KMS-11 (cell line): Measurements from ENCODE around the gene BZW2.

ENCODE experiments used
- H2AFZ ChIP-seq: fragments of 200-600 bp; sonication (generic); 2 replicates; pipeline ENCODE4 v1.6.1; 2016; ENCODE audit warnings: antibody characterized with exemption, mixed run types, low read depth
- H3K27ac ChIP-seq: fragments of 200-600 bp; sonication (generic); 2 replicates; pipeline ENCODE4 v1.6.1; 2016; ENCODE audit warnings: mild to moderate bottlenecking, mixed run types
- H3K27me3 ChIP-seq: fragments of 200-600 bp; sonication (generic); 2 replicates; pipeline ENCODE4 v1.6.1; 2017; ENCODE audit warnings: mild to moderate bottlenecking, low read depth, mixed run types, moderate library complexity; ENCODE audit not compliant: insufficient read depth
- H3K36me3 ChIP-seq: fragments of 200-600 bp; sonication (generic); 2 replicates; pipeline ENCODE4 v1.6.1; 2017; ENCODE audit warnings: mild to moderate bottlenecking, mixed run types; ENCODE audit not compliant: insufficient read depth
- H3K4me1 ChIP-seq: fragments of 200-600 bp; sonication (generic); 2 replicates; pipeline ENCODE4 v1.6.1; 2016; ENCODE audit warnings: mild to moderate bottlenecking, low read depth, mixed run types; ENCODE audit not compliant: poor library complexity, severe bottlenecking
- H3K4me2 ChIP-seq: fragments of 200-600 bp; sonication (generic); 2 replicates; pipeline ENCODE4 v1.7.0; 2016; ENCODE audit warnings: mild to moderate bottlenecking, mixed run types
- H3K4me3 ChIP-seq: fragments of 200-600 bp; sonication (generic); IDR thresholded peaks from 2 replicates; pipeline ENCODE4 v1.6.1; 2017; ENCODE audit warnings: low read depth, low read length, mixed read lengths; ENCODE audit not compliant: insufficient read depth
- H3K79me2 ChIP-seq: fragments of 200-600 bp; sonication (generic); 2 replicates; pipeline ENCODE4 v1.6.1; 2016; ENCODE audit warnings: low read depth, mixed run types; ENCODE audit not compliant: insufficient read depth
- H3K9ac ChIP-seq: fragments of 200-600 bp; sonication (generic); 2 replicates; pipeline ENCODE4 v1.6.1; 2016; ENCODE audit warnings: mild to moderate bottlenecking, mixed run types
- H4K20me1 ChIP-seq: fragments of 200-600 bp; sonication (generic); 2 replicates; pipeline ENCODE4 v1.6.1; 2016; ENCODE audit warnings: mild to moderate bottlenecking, mixed run types; ENCODE audit not compliant: insufficient read depth
- CTCF ChIP-seq: fragments of 200-600 bp; sonication (generic); conservative IDR thresholded peaks from 2 replicates; pipeline ENCODE4 v1.6.1; 2017; ENCODE audit warnings: low read depth, mild to moderate bottlenecking, antibody characterized with exemption, low read length, moderate library complexity, mixed read lengths

The BZW2 gene

DNA sequence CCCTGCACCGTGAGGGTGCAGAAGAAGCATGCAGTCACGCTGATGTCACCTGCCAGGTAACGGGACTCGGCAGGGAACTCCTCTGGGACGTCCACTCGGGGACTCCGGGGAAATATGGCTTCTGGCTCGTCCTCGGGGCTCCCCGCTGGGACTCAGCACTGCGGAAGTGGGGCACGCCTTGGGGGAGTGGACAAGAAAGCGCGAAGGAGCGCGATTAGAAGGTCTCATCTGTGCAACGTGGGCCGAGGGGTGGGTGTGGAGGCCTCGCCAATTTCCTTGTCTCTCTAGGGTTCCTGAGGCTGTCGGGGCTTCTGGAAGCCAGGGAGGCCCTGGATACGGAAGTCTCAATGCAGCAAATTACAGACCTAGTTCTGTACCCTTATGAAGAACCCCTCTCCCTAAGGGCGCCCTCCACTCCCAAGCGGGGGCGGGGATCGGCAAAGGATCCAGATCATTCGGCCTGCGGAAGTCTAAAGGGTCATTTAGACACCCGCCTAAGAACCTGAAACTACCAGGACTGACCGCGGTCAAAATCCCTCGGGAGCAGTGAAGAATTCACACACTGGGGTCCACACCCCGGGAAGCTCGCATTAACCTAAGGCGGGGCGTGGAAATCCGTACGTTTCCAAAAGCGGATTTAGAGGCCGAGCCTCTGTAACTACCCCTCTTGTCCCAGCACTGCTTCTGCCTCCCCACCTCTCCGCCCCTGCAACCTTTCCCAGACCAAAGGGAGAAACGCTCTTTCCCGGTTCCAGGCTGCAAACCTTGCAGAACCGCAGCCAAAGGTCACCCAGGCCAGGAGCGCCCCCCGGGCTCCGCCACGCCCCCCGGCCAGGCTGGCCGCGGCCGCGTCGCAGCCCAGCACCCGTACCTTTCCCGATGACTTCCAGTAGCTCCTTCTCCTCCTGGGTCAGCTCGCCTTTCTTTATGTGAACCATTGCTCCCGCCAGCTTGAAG is 1.1 kb upstream of the BZW2 start:
- peak overlapping the region; percentile 16 for H3K4me2 ChIP-seq
- peaks cover 25% of the 10 kb centered on the region for H4K20me1 ChIP-seq
- H3K4me1 ChIP-seq = peaks cover 31% of the 10 kb centered on the region
- H2AFZ ChIP-seq = peak overlapping the region; percentile 91
- no peak for TF ChIP-seq CTCF
- peak overlapping the region; percentile 95 for H3K9ac ChIP-seq
- H3K27ac ChIP-seq = peak overlapping the region; percentile 87
- peaks cover 35% of the 10 kb centered on the region for H3K79me2 ChIP-seq
- no peaks in the 10 kb centered on the region for H3K36me3 ChIP-seq
- H3K27me3 ChIP-seq = no peaks in the 10 kb centered on the region
- H3K4me3 ChIP-seq = no peak overlapping the region

DNA sequence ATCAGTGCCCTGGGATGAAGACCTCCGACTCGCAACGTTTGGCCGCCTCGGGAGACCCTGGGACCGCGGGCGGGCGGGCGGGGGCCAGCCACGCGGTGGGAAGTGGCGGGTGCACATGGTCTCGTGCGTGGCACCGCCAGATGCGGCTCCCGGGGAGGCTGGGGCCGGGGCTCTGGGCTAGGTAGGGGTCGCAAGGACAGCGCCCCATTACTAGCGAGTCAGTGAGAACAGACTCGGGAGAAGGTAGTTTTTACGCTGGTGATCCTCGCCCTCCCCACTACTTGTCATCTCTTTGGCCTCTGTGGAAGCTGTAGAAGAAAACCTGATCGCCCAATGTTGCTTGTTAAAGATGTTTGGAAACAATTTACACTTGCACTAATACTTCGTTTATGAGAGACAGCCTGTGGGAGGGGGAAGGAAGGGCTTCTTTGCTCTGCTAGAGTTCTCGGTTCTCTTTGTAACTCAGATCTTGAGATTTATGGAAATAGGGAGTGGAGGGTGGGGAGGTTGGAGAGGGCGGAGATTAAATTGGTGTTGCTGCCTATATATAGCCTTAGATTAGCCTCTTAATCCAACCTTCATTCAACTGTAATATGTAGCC is 591 bp downstream of the BZW2 start:
- H3K27ac ChIP-seq = peak overlapping the region; percentile 87

GRCh38 chr7:16647435-16647960 is 1.5 kb downstream of the BZW2 start:
- Histone ChIP-seq H3K4me2 (peak overlapping the region; percentile 39), H2AFZ (no peak overlapping the region), H3K27ac (no peak overlapping the region), H3K9ac (peak overlapping the region; percentile 95; the same call in 1 of the 2 replicates), H3K4me3 (no peak overlapping the region), H3K4me1 (peaks cover 45% of the 10 kb centered on the region), H3K27me3 (no peaks in the 10 kb centered on the region), H3K79me2 (peaks cover 61% of the 10 kb centered on the region), H4K20me1 (peaks cover 48% of the 10 kb centered on the region), H3K36me3 (no peaks in the 10 kb centered on the region)
- no peak for TF ChIP-seq CTCF

More for the DNA sequence above, 591 bp downstream of the BZW2 start:
- peak overlapping the region; percentile 91 for H2AFZ ChIP-seq
- H3K79me2 ChIP-seq = peaks cover 51% of the 10 kb centered on the region
- H3K4me3 ChIP-seq = no peak overlapping the region
- H3K36me3 ChIP-seq = no peaks in the 10 kb centered on the region
- H4K20me1 ChIP-seq = peaks cover 41% of the 10 kb centered on the region
- H3K9ac ChIP-seq = peak overlapping the region; percentile 95
- no peak for TF ChIP-seq CTCF
- H3K27me3 ChIP-seq = no peaks in the 10 kb centered on the region
- H3K4me1 ChIP-seq = peaks cover 45% of the 10 kb centered on the region
- H3K4me2 ChIP-seq = peak overlapping the region; percentile 39

DNA sequence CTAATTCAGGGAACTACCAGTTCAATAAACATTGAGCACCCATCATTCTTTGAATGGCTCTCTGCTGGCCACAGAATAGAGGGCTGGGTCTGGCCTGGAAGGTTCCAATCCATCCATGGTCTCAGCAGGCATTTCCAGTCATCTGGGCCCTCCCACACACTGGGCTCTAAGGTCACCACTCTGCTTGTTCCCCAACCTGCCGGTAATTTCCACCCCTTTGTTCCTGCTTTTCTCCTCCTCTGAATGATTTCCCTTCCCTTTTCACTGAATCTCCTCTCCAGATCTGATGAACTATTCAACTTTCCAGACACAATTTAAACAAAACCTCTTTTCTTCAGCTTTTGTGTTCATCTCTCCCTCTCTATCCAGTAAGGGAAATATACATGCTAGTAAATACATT is 2.6 kb downstream of the BZW2 start:
- H3K36me3 ChIP-seq = no peaks in the 10 kb centered on the region
- H3K79me2 ChIP-seq = peaks cover 71% of the 10 kb centered on the region
- no peak overlapping the region for H3K9ac ChIP-seq
- no peak for TF ChIP-seq CTCF
- H3K4me1 ChIP-seq = peaks cover 45% of the 10 kb centered on the region
- H4K20me1 ChIP-seq = peaks cover 54% of the 10 kb centered on the region
- no peaks in the 10 kb centered on the region for H3K27me3 ChIP-seq
- no peak overlapping the region for H3K4me3 ChIP-seq
- H3K27ac ChIP-seq = no peak overlapping the region
- H3K4me2 ChIP-seq = peak overlapping the region; percentile 39; the same call in 1 of the 2 replicates
- H2AFZ ChIP-seq = no peak overlapping the region
